KOPT-K1 (cell line): ENCODE measurements around the gene DOCK1.
"Not testable (repeated sequence)": the region's sequence is repeated elsewhere in the genome, so short reads cannot be mapped to it uniquely, and the experiment has no call there.

Source experiments
- H3K27ac ChIP-seq: fragments of 200-600 bp; sonication (generic); 2 replicates; pipeline ENCODE4 v1.5.1; 2016; ENCODE audit warnings: antibody characterized with exemption, mild to moderate bottlenecking, low read depth, low read length; ENCODE audit not compliant: poor library complexity, severe bottlenecking
- H3K36me3 ChIP-seq: fragments of 200-600 bp; sonication (generic); 2 replicates; pipeline ENCODE4 v1.5.1; 2017; ENCODE audit warnings: antibody characterized with exemption, mild to moderate bottlenecking, low read length, moderate library complexity; ENCODE audit not compliant: insufficient read depth
- H3K9me3 ChIP-seq: fragments of 200-600 bp; sonication (generic); 2 replicates; pipeline ENCODE4 v1.5.1; 2017; ENCODE audit warnings: antibody characterized with exemption, low read length, mild to moderate bottlenecking; ENCODE audit not compliant: insufficient read depth, poor library complexity, severe bottlenecking

Gene DOCK1

DNA sequence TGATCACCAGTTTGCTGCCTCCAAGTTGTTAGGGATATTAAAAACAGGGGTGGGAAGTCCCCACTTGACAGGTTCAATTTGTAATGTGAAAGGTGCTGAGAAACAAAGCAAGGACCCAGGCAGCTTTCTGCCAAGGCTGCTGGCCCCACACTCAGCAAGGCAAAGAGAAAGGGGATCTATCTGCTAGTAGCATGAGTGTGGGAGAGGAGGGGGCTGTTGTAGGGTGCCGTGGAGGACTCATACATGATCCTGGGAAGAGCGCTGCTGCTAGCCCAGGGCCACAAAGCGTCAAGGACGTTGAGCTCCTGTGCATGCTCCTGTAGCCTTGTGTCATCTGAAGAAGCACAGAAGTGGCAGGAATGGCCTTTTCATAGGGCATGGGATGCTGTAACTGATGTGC lies 387.7 kb downstream of the DOCK1 start:
- Histone ChIP-seq H3K36me3 (no peaks in the 10 kb centered on the region), H3K9me3 (peaks cover 22% of the 10 kb centered on the region), H3K27ac (no peak overlapping the region)

DNA sequence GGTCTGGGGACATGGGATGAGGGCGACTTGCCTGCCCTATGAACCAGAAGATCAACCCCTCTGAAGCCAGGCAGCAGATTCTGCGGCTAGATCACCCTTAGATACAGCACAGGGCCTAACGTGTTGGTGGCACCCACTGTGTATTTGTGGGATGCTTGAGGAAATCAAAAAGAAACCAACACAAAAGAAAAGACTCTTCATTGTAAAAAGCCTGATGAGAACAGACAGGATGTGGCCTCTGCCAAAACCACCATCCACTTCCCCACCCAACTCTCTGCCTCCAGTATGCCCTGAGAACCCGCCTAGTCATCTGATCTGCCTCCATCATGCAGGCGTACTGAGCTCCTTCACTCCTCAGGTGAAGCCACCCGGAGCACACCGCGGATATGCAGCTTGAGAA lies 388.4 kb downstream of the DOCK1 start:
- H3K27ac ChIP-seq, result no peak overlapping the region
- H3K36me3 ChIP-seq, result no peaks in the 10 kb centered on the region
- H3K9me3 ChIP-seq, result peaks cover 16% of the 10 kb centered on the region

DNA sequence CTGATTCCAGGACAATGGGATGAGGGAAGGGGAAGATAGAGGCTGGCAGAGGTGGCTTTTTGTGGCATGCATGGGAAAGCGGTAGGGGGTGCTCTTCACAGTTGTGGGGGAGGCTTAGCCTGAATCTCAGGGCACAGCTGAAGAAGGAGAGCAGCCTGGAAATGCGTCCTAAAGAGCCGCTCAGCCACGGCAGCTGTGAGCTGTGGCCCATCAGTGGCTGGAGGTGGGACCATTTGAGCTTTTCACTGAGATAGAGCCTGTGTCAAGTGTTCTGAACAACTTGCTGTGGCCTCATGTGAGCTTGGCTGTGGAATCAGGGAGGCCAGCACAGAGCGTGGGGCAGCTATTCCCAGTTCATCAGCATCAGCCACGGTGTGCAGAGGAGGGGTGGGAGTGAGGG lies 391.5 kb downstream of the DOCK1 start:
- Histone ChIP-seq H3K27ac (no peak overlapping the region), H3K36me3 (no peaks in the 10 kb centered on the region), H3K9me3 (peaks cover under 1% of the 10 kb centered on the region)

DNA sequence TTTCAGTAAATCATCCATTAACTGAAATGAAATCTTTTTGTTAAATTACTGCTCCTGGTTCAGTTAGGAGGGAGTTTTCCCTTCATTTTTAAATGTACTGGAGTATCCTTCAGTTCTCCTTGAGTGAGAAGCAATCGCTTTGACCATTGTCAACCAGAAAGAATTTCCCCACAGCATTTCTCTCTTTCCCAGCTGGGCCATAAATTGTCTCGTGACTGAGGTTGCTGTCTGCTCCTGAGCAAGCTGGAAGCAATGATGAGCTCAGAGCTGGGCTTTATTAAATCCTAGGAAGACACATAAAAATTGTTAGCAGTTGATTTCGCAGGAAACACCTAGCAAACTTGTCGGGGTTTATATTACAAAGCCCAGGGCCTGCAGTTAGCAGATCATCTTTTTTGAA lies 393.2 kb downstream of the DOCK1 start:
- Histone ChIP-seq H3K9me3 (no peaks in the 10 kb centered on the region), H3K36me3 (no peaks in the 10 kb centered on the region), H3K27ac (no peak overlapping the region)

DNA sequence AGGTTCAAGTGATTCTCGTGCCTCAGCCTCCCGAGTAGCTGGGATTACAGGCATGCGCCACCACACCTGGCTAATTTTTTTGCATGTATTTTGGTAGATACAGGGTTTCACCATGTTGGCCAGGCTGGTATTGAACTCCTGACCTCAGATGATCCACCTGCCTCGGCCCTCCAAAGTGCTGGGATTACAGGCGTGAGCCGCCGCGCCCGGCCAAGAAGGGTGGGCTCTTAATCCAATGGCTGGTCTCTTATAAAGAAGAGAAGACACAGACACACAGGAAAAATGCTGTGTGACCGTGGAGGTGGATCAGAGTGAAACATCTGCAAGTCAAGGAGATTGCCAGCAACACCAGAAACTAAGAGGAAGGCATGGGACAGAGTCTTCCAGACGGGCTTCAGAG lies 394.0 kb downstream of the DOCK1 start:
- H3K27ac ChIP-seq, H3K36me3 ChIP-seq, H3K9me3 ChIP-seq: not testable (repeated sequence)

DNA sequence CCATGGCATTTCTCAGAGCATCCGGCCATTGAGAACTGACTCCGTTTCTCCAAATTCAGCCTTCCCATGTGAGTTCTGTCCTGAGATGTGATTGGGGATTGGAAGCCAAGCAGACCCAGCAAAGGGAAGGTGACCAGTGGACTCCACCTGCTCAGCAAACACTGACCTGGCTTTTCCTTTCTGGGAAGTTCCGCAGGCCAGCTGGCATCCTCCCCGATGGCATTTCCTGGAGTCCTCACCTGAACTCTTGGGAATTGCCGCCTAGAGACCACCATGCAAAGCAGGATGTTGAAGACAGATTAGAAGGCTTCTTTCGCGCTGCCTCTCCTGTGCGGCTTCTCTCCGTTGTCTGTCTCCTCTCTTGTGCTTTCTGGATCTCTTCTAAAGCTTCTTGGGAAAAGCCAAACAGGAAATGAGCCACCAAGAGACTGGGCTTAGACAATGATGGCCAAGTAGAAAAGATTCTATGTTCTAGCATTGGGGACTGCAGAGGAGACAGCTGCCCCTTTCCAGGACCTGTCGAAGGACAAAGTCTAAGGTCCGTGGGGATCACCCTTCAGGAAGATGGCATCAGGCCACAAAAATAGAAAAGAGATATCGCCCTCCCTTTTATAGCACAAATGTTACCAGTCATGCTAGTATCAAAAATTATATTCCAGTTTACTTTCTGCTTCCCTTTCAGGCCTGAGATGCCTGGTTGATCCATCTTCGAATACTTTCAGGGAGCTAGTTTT lies 394.9 kb downstream of the DOCK1 start:
- Histone ChIP-seq H3K36me3 (no peaks in the 10 kb centered on the region), H3K27ac (no peak overlapping the region), H3K9me3 (no peaks in the 10 kb centered on the region)

DNA sequence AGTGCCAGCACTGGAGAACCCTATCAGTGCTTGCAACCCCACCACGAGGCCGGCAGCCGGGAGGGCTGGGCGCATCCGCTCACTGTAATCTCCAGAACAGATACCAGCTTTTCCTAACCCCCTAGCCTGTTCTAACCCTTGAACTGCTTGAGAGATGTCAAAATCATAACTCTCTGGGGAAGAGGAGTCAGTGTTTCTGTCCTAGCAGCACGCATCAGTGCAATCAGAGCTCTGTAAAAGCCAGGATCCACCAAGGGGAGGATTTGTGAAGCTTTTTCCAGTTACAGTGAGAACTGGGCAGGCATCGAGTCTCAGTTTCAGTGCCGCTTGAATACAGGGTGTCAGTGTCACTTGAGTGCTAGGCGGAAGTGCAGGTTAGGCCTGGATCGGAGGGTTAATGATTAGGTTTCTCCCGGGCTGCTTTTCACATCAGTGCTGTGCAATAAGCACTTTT lies 395.7 kb downstream of the DOCK1 start:
- Histone ChIP-seq H3K36me3 (no peaks in the 10 kb centered on the region), H3K9me3 (no peaks in the 10 kb centered on the region), H3K27ac (no peak overlapping the region)

DNA sequence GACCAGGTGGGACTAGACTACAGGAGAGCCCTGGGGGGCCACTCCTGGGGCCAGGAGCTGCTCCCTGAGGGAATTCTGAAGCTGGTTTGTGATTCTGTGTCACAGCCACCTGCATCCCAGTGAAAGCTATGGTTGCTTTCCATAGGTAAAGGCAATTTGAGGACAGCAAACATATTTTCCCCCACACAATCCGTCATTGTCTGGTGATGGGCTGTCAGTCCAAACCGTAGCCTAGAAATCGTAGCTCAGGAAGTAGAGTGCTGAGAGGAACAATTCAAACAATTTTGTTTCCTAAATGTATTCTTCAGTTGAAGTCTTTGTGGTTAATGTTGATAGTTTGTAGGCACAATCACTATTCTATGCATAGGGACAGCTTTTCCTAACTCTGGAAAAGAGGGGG lies 397.1 kb downstream of the DOCK1 start:
- H3K27ac ChIP-seq, result no peak overlapping the region

DNA sequence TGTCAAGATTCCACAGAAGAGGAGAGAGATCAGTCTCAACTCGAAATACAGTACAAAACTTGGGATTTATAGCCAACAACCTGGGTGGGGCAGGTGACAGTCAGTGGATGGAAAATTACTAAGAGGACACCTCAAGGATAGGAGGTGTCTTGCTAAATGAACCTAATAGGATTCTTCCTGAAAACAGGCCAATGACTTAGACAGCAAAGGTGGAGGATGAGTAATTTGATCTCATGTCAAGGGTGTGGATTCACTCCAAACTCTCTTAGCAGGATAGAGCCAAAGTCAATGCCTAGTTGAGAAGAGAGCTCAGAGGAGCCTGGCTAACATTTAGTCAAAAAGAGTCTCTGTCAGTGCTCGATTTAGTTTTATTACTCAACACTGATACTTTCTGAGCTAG lies 397.9 kb downstream of the DOCK1 start:
- Histone ChIP-seq H3K9me3 (no peaks in the 10 kb centered on the region), H3K36me3 (no peaks in the 10 kb centered on the region)

More for the DNA sequence above, 397.1 kb downstream of the DOCK1 start:
- Histone ChIP-seq H3K9me3 (no peaks in the 10 kb centered on the region), H3K36me3 (no peaks in the 10 kb centered on the region)

DNA sequence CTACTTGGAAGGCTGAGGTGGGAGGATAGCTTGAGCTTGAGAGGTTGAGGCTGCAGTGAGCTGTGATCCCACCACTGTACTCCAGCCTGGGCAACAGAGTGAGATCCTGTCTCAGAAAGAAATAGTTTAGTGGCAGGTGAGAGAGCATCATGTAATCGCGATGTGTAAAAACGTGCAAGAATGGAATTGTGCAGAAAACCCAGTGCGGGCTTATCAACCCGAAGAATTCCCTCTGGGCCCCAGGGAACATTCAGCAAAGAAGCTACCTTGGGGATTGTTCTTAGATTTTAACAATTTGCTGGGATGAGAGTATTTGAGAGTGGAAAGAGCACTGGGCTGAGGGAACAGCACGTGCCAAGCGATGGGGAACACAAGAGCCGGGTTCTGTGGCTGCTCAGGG lies 398.5 kb downstream of the DOCK1 start:
- Histone ChIP-seq H3K27ac (no peak overlapping the region), H3K36me3 (no peaks in the 10 kb centered on the region), H3K9me3 (no peaks in the 10 kb centered on the region)

More for the DNA sequence above, 397.9 kb downstream of the DOCK1 start:
- no peak overlapping the region for H3K27ac ChIP-seq

DNA sequence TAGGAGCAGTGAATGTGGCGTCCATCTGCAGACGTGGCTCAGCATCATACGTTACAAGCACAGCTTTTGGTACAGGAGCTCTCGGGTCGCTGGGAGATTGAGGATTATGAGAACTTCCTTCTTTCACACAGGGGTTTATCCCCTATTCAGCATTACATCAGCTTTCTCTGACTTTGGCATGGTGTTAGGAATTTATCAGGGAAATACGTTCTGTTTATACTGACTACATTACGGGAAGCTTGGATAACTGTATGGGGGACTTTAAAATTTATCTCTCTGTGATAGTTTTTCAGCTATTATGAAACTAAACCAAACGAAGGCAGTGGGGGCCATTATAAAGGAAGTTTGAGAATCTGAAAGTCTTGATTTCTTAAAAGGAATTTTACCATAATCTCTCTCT lies 401.3 kb downstream of the DOCK1 start:
- Histone ChIP-seq H3K27ac (no peak overlapping the region), H3K36me3 (no peaks in the 10 kb centered on the region), H3K9me3 (no peaks in the 10 kb centered on the region)

DNA sequence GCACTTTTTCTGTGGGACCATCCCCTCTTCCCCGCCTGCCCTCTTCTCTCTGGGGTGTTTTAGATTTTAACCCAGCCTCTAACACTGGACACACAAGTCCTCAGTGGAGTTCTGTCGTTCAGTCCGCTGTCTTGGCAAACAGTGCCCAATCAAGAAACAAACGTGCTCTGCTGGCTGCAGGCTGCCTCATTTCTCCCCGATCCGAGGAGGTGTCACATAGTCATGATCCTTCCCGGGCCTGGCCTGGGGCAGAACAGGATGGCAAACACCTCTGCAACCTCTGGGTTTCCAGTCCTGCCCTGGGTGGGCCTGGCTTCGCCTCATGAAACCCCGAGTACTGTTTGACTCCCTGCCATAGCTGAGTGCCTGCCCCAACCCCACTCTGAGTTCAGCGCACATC lies 402.1 kb downstream of the DOCK1 start:
- H3K36me3 ChIP-seq, result no peaks in the 10 kb centered on the region
- H3K9me3 ChIP-seq, result no peaks in the 10 kb centered on the region
- H3K27ac ChIP-seq, result no peak overlapping the region

DNA sequence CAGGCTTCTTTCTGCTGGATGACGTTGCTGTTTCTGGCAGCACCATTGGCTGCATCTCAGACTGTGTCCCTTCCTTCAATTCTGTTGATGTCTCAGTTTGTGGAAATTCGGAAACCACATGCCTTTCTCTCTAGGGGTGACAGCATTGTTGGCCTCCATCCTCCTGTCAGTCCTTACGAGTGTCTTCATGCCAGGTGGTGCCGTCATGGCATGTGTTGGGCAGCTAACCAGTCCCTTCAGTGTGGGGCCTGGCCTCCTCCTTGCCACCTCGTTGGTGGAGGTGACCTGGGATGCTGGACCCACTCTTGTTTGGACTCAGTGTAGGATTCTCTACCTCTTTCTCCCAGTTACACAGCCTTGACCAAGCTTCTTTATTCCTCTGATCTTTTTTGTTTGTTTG lies 402.8 kb downstream of the DOCK1 start:
- no peaks in the 10 kb centered on the region for H3K9me3 ChIP-seq
- no peak overlapping the region for H3K27ac ChIP-seq
- H3K36me3 ChIP-seq, result no peaks in the 10 kb centered on the region

DNA sequence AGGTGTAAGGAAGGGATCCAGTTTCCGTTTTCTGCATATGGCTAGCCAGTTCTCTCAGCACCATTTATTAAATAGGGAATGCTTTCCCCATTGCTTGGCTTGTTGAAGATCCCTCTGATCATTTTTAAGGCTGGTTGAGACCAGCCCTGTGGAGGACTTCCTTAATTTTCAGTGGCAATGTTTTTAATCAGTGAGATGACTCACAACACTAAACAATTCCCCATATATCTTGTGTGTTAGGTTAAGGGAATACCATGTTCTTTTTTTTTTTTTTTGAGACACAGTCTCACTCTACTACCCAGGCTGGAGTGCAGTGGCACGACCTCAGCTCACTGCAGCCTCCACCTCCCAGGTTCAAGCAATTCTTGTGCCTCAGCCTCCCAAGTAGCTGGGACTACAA lies 404.4 kb downstream of the DOCK1 start:
- not testable (repeated sequence) for H3K36me3 ChIP-seq, H3K27ac ChIP-seq, H3K9me3 ChIP-seq

DNA sequence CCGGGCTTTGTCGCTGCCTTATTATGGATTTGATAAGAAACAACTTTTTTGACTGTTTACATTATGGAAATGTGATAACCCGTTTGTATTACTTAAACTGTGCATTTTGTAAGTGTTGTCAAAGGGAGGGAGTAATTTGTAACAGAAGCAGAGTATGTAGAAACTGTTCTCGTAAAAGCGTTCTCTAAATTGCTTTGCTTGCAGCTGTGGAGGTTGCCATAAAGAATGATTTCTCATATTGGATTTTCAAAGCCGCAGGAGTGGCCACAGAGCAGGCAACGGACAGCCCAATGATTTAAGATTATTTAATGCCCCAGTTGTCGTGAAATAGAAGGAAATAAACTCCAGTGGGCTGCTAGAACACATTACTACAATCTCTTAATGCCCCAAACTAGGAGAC lies 405.2 kb downstream of the DOCK1 start:
- no peak overlapping the region for H3K27ac ChIP-seq
- no peaks in the 10 kb centered on the region for H3K36me3 ChIP-seq
- H3K9me3 ChIP-seq, result no peaks in the 10 kb centered on the region

DNA sequence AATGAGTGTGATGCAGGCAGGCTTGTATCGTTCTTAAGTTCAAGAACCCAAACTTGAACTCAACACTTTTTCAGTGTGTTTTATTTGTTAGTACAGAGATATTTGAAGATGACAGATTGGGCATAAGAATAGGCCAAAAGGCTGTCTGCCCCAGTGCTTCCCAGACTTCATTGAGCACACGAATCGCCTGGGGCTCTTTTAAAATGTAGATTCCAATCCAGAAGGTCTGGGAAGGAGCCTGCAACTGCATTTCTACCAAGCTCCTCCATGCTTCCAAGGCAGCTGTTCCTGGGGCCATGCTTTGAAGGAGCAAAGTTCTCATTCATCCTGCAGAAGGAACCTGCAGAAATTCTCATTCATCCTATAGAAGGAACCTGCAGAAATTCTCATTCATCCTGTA lies 405.7 kb downstream of the DOCK1 start:
- H3K9me3 ChIP-seq, result no peaks in the 10 kb centered on the region
- no peak overlapping the region for H3K27ac ChIP-seq
- no peaks in the 10 kb centered on the region for H3K36me3 ChIP-seq
